ENCODE measurements around the gene BMERB1. TPM values are rescaled to one million over a fixed set of nuclear protein-coding genes. Genes with fewer than 3 reads are reported as not detected.
"Not testable (repeated sequence)": the region's sequence is repeated elsewhere in the genome, so short reads cannot be mapped to it uniquely, and the experiment has no call there.

BMERB1 gene
- total RNA-seq, 2 experiments from 2014 or later = 21.6 to 23.2 TPM

GRCh38 chr16:15544405-15544804, 110.0 kb downstream of the BMERB1 start:
- ChIA-PET CTCF (no interaction called here), POLR2A (no interaction called here)

GRCh38 chr16:15545544-15545943, 111.2 kb downstream of the BMERB1 start:
- POLR2A ChIA-PET = no interaction called here

GRCh38 chr16:15547072-15547767, 112.8 kb downstream of the BMERB1 start:
- POLR2A ChIA-PET, CTCF ChIA-PET: not testable (repeated sequence)

More at GRCh38 chr16:15545544-15545943, 111.2 kb downstream of the BMERB1 start:
- CTCF ChIA-PET = no interaction called here

- ChIA-PET POLR2A (no interaction called here), CTCF (no interaction called here)
Measured at GRCh38 chr16:15547768-15548096, 113.3 kb downstream of the BMERB1 start.

- ChIA-PET POLR2A (no interaction called here), CTCF (no interaction called here)
Measured at GRCh38 chr16:15548482-15548891, 114.1 kb downstream of the BMERB1 start.

- ChIA-PET POLR2A (no interaction called here), CTCF (interaction anchor here (0.6 kb wide), 1 partner anchor 94 kb away, joined by 3 read pairs; no protein-coding TSS in a partner anchor)
Measured at GRCh38 chr16:15552507-15552906, 118.1 kb downstream of the BMERB1 start.

GRCh38 chr16:15553313-15554088, 119.1 kb downstream of the BMERB1 start:
- CTCF ChIA-PET = no interaction called here

GRCh38 chr16:15556130-15556529, 121.7 kb downstream of the BMERB1 start:
- ChIA-PET CTCF (interaction anchor here (0.6 kb wide), 1 partner anchor 201 kb away, joined by 3 read pairs; no protein-coding TSS in a partner anchor), POLR2A (no interaction called here)

More at GRCh38 chr16:15553313-15554088, 119.1 kb downstream of the BMERB1 start:
- POLR2A ChIA-PET = no interaction called here

GRCh38 chr16:15557258-15557657, 122.9 kb downstream of the BMERB1 start:
- ChIA-PET POLR2A (no interaction called here), CTCF (interaction anchor here (0.7 kb wide), 1 partner anchor 34 kb away, joined by 3 read pairs; no protein-coding TSS in a partner anchor)

- CTCF ChIA-PET = no interaction called here
- POLR2A ChIA-PET = no interaction called here
Measured at GRCh38 chr16:15559176-15559575, 124.8 kb downstream of the BMERB1 start.

- POLR2A ChIA-PET = no interaction called here
- CTCF ChIA-PET = interaction anchor here (1.2 kb wide), 1 partner anchor 35 kb away, joined by 4 read pairs; no protein-coding TSS in a partner anchor
Measured at GRCh38 chr16:15564604-15565339, 130.4 kb downstream of the BMERB1 start.

- ChIA-PET POLR2A (no interaction called here), CTCF (interaction anchor here (1.2 kb wide), 1 partner anchor 34 kb away, joined by 4 read pairs; no protein-coding TSS in a partner anchor)
Measured at GRCh38 chr16:15566095-15566494, 131.7 kb downstream of the BMERB1 start.

GRCh38 chr16:15567823-15568222, 133.4 kb downstream of the BMERB1 start:
- ChIA-PET CTCF (no interaction called here), POLR2A (no interaction called here)

- CTCF ChIA-PET, POLR2A ChIA-PET: not testable (repeated sequence)
Measured at GRCh38 chr16:15570666-15571065, 136.3 kb downstream of the BMERB1 start.

GRCh38 chr16:15571557-15571956, 137.2 kb downstream of the BMERB1 start:
- CTCF ChIA-PET = no interaction called here
- POLR2A ChIA-PET = no interaction called here

- ChIA-PET POLR2A (interaction anchor here (0.8 kb wide), 1 partner anchor 70 kb away, joined by 5 read pairs; the partner anchor contains the start of gene MARF1), CTCF (no interaction called here)
Measured at GRCh38 chr16:15572329-15573001, 138.1 kb downstream of the BMERB1 start.

- CTCF ChIA-PET = no interaction called here
- POLR2A ChIA-PET = no interaction called here
Measured at GRCh38 chr16:15573274-15573895, 139.0 kb downstream of the BMERB1 start.

- CTCF ChIA-PET, POLR2A ChIA-PET: not testable (repeated sequence)
Measured at GRCh38 chr16:15573896-15574613, 139.7 kb downstream of the BMERB1 start.

- ChIA-PET CTCF (no interaction called here), POLR2A (no interaction called here)
Measured at GRCh38 chr16:15574614-15574948, 140.2 kb downstream of the BMERB1 start.

Data from activated CD8-positive, alpha-beta memory T cell treated with anti-CD3 and anti-CD28 coated beads for 36 hours (primary cell).